K562 (cell line): ENCODE results near the gene PCK1. TPM values are rescaled to one million over a fixed set of nuclear protein-coding genes. Genes with fewer than 3 reads are reported as not detected.

Source experiments
- ATF2 ChIP-seq: sonication (generic); formaldehyde crosslinking; IDR thresholded peaks from 2 replicates; pipeline ENCODE4 v1.8.1; 2022; ENCODE audit warnings: missing genetic modification reagents
- BCOR ChIP-seq: fragments of 450-650 bp; IDR thresholded peaks from 2 replicates; pipeline ENCODE4 v1.6.1; 2016
- CBX8 ChIP-seq: fragments of 200-600 bp; sonication (generic); IDR thresholded peaks from 2 replicates; pipeline ENCODE4 v1.6.1; 2012; ENCODE audit warnings: borderline replicate concordance, mixed run types, low read depth, mild to moderate bottlenecking, moderate library complexity, mixed read lengths, low read length, control low read depth, inconsistent platforms; ENCODE audit not compliant: poor library complexity, severe bottlenecking; ENCODE audit errors: extremely low read depth
- MAFF ChIP-seq: IDR thresholded peaks from 2 replicates; pipeline ENCODE4 v1.6.1; 2012; ENCODE audit warnings: low read length, improper control_type of control experiment
- MTA2 ChIP-seq: fragments of 450-650 bp; IDR thresholded peaks from 2 replicates; pipeline ENCODE4 v1.6.1; 2016; ENCODE audit warnings: low read depth
- PHB ChIP-seq: fragments of 250-450 bp; sonication (Bioruptor Pico); IDR thresholded peaks from 2 replicates; pipeline ENCODE4 v1.5.0; 2021
- PRMT5 ChIP-seq: sonication (generic); formaldehyde crosslinking; IDR thresholded peaks from 2 replicates; pipeline ENCODE4 v1.5.0; 2020; ENCODE audit warnings: missing genetic modification reagents
- polyA plus RNA-seq, 8 experiments: library from polyadenylated mRNA; depleted of rRNA in 4 of 8; stranded (reverse) in 5 of 8; unstranded in 3 of 8; fragments of >200 nt; fragmentation: Nextera tagmentation in 2 of 8; fragmentation: Illumina TruSeq in 1 of 8; extraction: Ambion mirVana in 2 of 8; extraction: Trizol in 1 of 8; gene quantifications; 2 replicates each; pipeline versions ENCODE4 v1.2.1 to v1.2.3, GENCODE V29; 2011 to 2014; ENCODE audit warnings: inconsistent platforms in 1 of 8, missing spikeins in 1 of 8
- total RNA-seq, 7 experiments: library from RNA; depleted of rRNA in 6 of 7; stranded (reverse); fragments of >200 nt in 6 of 7; fragmentation: Illumina TruSeq in 2 of 7; extraction: Trizol in 2 of 7; gene quantifications; 2 replicates each; pipeline versions ENCODE4 v1.2.1 to v1.2.3, GENCODE V29; 2011 to 2021; ENCODE audit warnings: low replicate concordance in 1 of 7
- TF ChIP-seq, protein P1 (sequence below): IDR thresholded peaks from 3 replicates; pipeline ENCODE4 v1.6.1; 2011; ENCODE audit warnings: borderline replicate concordance, mild to moderate bottlenecking; ENCODE audit not compliant: insufficient read length, insufficient read depth
- TF ChIP-seq, protein P2 (sequence below): fragments of 450-650 bp; formaldehyde crosslinking; IDR thresholded peaks from 2 replicates; pipeline ENCODE4 v1.4.0; 2022; ENCODE audit warnings: missing genetic modification characterization
- TF ChIP-seq, protein P3 (sequence below): sonication (generic); formaldehyde crosslinking; IDR thresholded peaks from 2 replicates; pipeline ENCODE4 v1.8.0; 2023; ENCODE audit warnings: mild to moderate bottlenecking, missing genetic modification reagents

PCK1 gene
- total and polyA plus RNA-seq, 9 of the 15 experiments (the other 6 are each of a cell fraction or from before 2014, with no cell fraction given): 0.05 to 0.73 (median 0.15) TPM

DNA sequence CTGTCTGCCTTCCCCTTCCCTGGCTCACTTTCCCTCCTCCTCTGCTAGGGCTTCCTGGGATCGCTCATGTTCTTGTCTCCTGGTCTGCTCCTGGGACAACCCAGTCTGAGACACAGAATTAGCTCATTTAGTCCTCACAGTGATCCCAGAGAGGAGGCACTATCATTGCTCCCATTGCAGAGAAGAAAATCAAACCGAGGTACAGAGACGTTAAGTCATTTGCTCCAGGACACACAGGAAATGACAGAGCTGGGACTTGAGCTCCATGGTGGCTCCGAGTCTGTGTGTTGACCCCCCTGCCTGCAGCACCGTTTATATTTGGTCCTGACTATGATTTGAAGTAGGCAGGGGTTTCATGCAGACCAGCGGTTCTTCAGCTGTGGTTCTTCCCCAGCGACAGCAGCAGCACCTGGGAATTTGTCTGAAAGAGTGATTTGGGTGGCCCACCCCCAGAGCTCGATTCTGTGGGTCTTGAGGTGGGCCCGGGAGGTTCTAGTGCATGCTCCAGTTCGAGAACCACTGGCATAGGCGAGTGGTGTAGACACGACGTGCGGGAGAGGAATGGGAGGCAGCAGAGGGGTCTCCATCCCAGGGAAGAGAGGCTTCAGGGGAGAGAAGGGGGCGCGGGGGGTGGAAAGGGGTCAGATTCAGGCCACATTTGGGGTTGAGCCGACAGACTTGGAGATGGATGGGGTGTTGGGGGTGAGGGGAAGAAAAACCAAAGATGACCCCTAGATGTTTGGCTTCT, 24.7 kb downstream of the PCK1 start (continued):
- TF ChIP-seq ATF2 (CRISPR knock-in tag): no peak
- no peak for TF ChIP-seq PHB (CRISPR knock-in tag)
- no peak for TF ChIP-seq CBX8
- TF ChIP-seq, protein P1, sequence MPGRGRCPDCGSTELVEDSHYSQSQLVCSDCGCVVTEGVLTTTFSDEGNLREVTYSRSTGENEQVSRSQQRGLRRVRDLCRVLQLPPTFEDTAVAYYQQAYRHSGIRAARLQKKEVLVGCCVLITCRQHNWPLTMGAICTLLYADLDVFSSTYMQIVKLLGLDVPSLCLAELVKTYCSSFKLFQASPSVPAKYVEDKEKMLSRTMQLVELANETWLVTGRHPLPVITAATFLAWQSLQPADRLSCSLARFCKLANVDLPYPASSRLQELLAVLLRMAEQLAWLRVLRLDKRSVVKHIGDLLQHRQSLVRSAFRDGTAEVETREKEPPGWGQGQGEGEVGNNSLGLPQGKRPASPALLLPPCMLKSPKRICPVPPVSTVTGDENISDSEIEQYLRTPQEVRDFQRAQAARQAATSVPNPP: no peak
- TF ChIP-seq, protein P2, sequence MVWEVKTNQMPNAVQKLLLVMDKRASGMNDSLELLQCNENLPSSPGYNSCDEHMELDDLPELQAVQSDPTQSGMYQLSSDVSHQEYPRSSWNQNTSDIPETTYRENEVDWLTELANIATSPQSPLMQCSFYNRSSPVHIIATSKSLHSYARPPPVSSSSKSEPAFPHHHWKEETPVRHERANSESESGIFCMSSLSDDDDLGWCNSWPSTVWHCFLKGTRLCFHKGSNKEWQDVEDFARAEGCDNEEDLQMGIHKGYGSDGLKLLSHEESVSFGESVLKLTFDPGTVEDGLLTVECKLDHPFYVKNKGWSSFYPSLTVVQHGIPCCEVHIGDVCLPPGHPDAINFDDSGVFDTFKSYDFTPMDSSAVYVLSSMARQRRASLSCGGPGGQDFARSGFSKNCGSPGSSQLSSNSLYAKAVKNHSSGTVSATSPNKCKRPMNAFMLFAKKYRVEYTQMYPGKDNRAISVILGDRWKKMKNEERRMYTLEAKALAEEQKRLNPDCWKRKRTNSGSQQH (CRISPR knock-in tag): no peak
- no peak for TF ChIP-seq PRMT5 (CRISPR knock-in tag)
- TF ChIP-seq, protein P3, sequence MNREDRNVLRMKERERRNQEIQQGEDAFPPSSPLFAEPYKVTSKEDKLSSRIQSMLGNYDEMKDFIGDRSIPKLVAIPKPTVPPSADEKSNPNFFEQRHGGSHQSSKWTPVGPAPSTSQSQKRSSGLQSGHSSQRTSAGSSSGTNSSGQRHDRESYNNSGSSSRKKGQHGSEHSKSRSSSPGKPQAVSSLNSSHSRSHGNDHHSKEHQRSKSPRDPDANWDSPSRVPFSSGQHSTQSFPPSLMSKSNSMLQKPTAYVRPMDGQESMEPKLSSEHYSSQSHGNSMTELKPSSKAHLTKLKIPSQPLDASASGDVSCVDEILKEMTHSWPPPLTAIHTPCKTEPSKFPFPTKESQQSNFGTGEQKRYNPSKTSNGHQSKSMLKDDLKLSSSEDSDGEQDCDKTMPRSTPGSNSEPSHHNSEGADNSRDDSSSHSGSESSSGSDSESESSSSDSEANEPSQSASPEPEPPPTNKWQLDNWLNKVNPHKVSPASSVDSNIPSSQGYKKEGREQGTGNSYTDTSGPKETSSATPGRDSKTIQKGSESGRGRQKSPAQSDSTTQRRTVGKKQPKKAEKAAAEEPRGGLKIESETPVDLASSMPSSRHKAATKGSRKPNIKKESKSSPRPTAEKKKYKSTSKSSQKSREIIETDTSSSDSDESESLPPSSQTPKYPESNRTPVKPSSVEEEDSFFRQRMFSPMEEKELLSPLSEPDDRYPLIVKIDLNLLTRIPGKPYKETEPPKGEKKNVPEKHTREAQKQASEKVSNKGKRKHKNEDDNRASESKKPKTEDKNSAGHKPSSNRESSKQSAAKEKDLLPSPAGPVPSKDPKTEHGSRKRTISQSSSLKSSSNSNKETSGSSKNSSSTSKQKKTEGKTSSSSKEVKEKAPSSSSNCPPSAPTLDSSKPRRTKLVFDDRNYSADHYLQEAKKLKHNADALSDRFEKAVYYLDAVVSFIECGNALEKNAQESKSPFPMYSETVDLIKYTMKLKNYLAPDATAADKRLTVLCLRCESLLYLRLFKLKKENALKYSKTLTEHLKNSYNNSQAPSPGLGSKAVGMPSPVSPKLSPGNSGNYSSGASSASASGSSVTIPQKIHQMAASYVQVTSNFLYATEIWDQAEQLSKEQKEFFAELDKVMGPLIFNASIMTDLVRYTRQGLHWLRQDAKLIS (CRISPR knock-in tag): no peak
- TF ChIP-seq BCOR: peak; percentile 54; the same call in 1 of the 2 replicates
- TF ChIP-seq MTA2: no peak
- no peak for TF ChIP-seq MAFF
- TF ChIP-seq, all 486 proteins: peak for 3
